Endothelial cell of umbilical vein (primary cell): ENCODE measurements around the gene HTRA2.

Experiments
- CTCF ChIP-seq, 2 donors: IDR thresholded peaks; 1 replicate in 1 of 2; 2 replicates in 1 of 2; pipeline ENCODE4 v1.5.1; 2011; ENCODE audit warnings: low read length in 2 of 2, mild to moderate bottlenecking in 2 of 2, moderate library complexity in 2 of 2, control low read depth in 1 of 2, inconsistent platforms in 1 of 2, low read depth in 1 of 2; ENCODE audit not compliant: insufficient read depth in 1 of 2; ENCODE audit errors: extremely low read depth in 1 of 2
- EZH2 ChIP-seq: IDR thresholded peaks from 2 replicates; pipeline ENCODE4 v1.6.1; 2012; ENCODE audit warnings: borderline replicate concordance, low read depth, mild to moderate bottlenecking, moderate library complexity, low read length, inconsistent platforms; ENCODE audit not compliant: severe bottlenecking
- FOS ChIP-seq: IDR thresholded peaks from 2 replicates; pipeline ENCODE4 v1.6.1; 2011; ENCODE audit warnings: mild to moderate bottlenecking, low read length, moderate library complexity, borderline replicate concordance; ENCODE audit not compliant: insufficient read depth
- JUN ChIP-seq: IDR thresholded peaks from 2 replicates; pipeline ENCODE4 v1.6.1; 2011; ENCODE audit warnings: borderline replicate concordance, low read depth; ENCODE audit not compliant: insufficient read length, insufficient read depth
- MAX ChIP-seq: IDR thresholded peaks from 2 replicates; pipeline ENCODE4 v1.6.1; 2011; ENCODE audit not compliant: insufficient read depth, insufficient read length
- MYC ChIP-seq: IDR thresholded peaks from one replicate; pipeline ENCODE4 v1.6.1; 2011; ENCODE audit warnings: mild to moderate bottlenecking, low read depth, low read length
- POLR2A ChIP-seq: IDR thresholded peaks from 2 replicates; pipeline ENCODE4 v1.6.1; 2012; ENCODE audit warnings: low read depth, mild to moderate bottlenecking, control low read depth, low read length
- POLR2AphosphoS5 ChIP-seq: IDR thresholded peaks from 2 replicates; pipeline ENCODE4 v1.6.1; 2012; ENCODE audit warnings: low read depth, mild to moderate bottlenecking, control low read depth, low read length, moderate library complexity; ENCODE audit not compliant: insufficient read depth

- TF ChIP-seq CTCF (IDR thresholded peaks at IDR 0.05; ENCODE audit: extremely low read depth in 1 of 2, insufficient read depth in 1 of 2, low read depth in 1 of 2, low read length in 2 of 2): no peak
- no peak for TF ChIP-seq EZH2
- no peak for TF ChIP-seq POLR2AphosphoS5
- no peak for TF ChIP-seq POLR2A
- no peak for TF ChIP-seq MAX
- TF ChIP-seq FOS: no peak
- TF ChIP-seq MYC: no peak
- TF ChIP-seq JUN: no peak
Measured at GRCh38 chr2:74564222-74564621, 34.5 kb downstream of the HTRA2 start.
